OCI-LY3 (cell line): Measurements from ENCODE around the gene CMTM2.
"Not testable (repeated sequence)": the region's sequence is repeated elsewhere in the genome, so short reads cannot be mapped to it uniquely, and the experiment has no call there.

Source experiments
- H2AFZ ChIP-seq: fragments of 200-600, 300-600 bp; shearing (Covaris generic); 2 replicates; pipeline ENCODE4 v1.6.0; 2014; ENCODE audit warnings: antibody characterized with exemption, low read depth, low read length
- H3K27ac ChIP-seq: fragments of 200-600, 300-600 bp; sonication (generic); 2 replicates; pipeline ENCODE4 v1.5.1; 2014; ENCODE audit warnings: mild to moderate bottlenecking, low read length, moderate library complexity, mixed read lengths
- H3K27me3 ChIP-seq: fragments of 200-600, 300-600 bp; sonication (generic); 2 replicates; pipeline ENCODE4 v1.6.1; 2014; ENCODE audit warnings: low read depth, low read length, mixed read lengths
- H3K36me3 ChIP-seq: fragments of 200-600, 300-600 bp; sonication (generic); replicated peaks from 2 replicates; pipeline ENCODE3; 2014; ENCODE audit warnings: low read depth, low read length, mixed read lengths
- H3K4me1 ChIP-seq: fragments of 300-600, 200-600 bp; sonication (generic); 2 replicates; pipeline ENCODE4 v1.6.1; 2014; ENCODE audit warnings: low read length, mixed read lengths
- H3K4me2 ChIP-seq: fragments of 200-600, 300-600 bp; sonication (generic); 2 replicates; pipeline ENCODE4 v1.6.1; 2014; ENCODE audit warnings: low read length, mixed read lengths
- H3K4me3 ChIP-seq: fragments of 300-600, 200-600 bp; sonication (generic); 2 replicates; pipeline ENCODE4 v1.5.1; 2014; ENCODE audit warnings: antibody characterized with exemption, mild to moderate bottlenecking, low read length, moderate library complexity
- H3K79me2 ChIP-seq: fragments of 300-600, 200-600 bp; shearing (Covaris generic); 2 replicates; pipeline ENCODE4 v1.6.1; 2014; ENCODE audit warnings: mild to moderate bottlenecking, low read length, mixed read lengths
- H3K9ac ChIP-seq: fragments of 300-600, 200-600 bp; shearing (Covaris generic); 2 replicates; pipeline ENCODE4 v1.6.0; 2014; ENCODE audit warnings: mild to moderate bottlenecking, low read length, moderate library complexity
- H3K9me3 ChIP-seq: fragments of 200-600, 300-600 bp; shearing (Covaris generic); 2 replicates; pipeline ENCODE4 v1.6.1; 2014; ENCODE audit warnings: low read length, mixed read lengths; ENCODE audit not compliant: insufficient read depth
- H4K20me1 ChIP-seq: fragments of 200-600, 300-600 bp; sonication (generic); 2 replicates; pipeline ENCODE4 v1.6.1; 2016; ENCODE audit warnings: low read length, mixed read lengths; ENCODE audit not compliant: insufficient read depth
- EZH2phosphoT487 ChIP-seq: fragments of 200-600 bp; shearing (Covaris generic); IDR thresholded peaks from 2 replicates; pipeline ENCODE4 v1.6.1; 2018; ENCODE audit warnings: antibody characterized with exemption, mixed run types, low read depth
- TF ChIP-seq, protein P1 (sequence below): fragments of 200-600, 300-600 bp; sonication (generic); IDR thresholded peaks from 2 replicates; pipeline ENCODE4 v1.5.1; 2014; ENCODE audit warnings: antibody characterized with exemption, low read length, low read depth

The CMTM2 gene

GRCh38 chr16:66592814-66593213 lies 13.6 kb downstream of the CMTM2 start:
- Histone ChIP-seq H3K79me2 (no peaks in the 10 kb centered on the region), H2AFZ (no peak overlapping the region), H3K9me3 (peaks cover 4% of the 10 kb centered on the region; the same call in 1 of the 2 replicates), H3K9ac (no peak overlapping the region), H3K36me3 (no peaks in the 10 kb centered on the region), H3K27ac (no peak overlapping the region), H3K27me3 (peaks cover 16% of the 10 kb centered on the region), H3K4me2 (no peak overlapping the region), H3K4me1 (peaks cover 55% of the 10 kb centered on the region), H3K4me3 (no peak overlapping the region), H4K20me1 (no peaks in the 10 kb centered on the region)
- no peak for TF ChIP-seq EZH2phosphoT487
- TF ChIP-seq, protein P1, sequence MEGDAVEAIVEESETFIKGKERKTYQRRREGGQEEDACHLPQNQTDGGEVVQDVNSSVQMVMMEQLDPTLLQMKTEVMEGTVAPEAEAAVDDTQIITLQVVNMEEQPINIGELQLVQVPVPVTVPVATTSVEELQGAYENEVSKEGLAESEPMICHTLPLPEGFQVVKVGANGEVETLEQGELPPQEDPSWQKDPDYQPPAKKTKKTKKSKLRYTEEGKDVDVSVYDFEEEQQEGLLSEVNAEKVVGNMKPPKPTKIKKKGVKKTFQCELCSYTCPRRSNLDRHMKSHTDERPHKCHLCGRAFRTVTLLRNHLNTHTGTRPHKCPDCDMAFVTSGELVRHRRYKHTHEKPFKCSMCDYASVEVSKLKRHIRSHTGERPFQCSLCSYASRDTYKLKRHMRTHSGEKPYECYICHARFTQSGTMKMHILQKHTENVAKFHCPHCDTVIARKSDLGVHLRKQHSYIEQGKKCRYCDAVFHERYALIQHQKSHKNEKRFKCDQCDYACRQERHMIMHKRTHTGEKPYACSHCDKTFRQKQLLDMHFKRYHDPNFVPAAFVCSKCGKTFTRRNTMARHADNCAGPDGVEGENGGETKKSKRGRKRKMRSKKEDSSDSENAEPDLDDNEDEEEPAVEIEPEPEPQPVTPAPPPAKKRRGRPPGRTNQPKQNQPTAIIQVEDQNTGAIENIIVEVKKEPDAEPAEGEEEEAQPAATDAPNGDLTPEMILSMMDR, result no peak

- no peaks in the 10 kb centered on the region for H4K20me1 ChIP-seq
- H3K4me1 ChIP-seq, result peaks cover 56% of the 10 kb centered on the region
- H3K27ac ChIP-seq, result peak overlapping the region; percentile 42; the same call in 1 of the 2 replicates
- H3K9ac ChIP-seq, result no peak overlapping the region; the same call in 1 of the 2 replicates
- H3K4me2 ChIP-seq, result peak overlapping the region; percentile 92
- peaks cover 4% of the 10 kb centered on the region; the same call in 1 of the 2 replicates for H3K9me3 ChIP-seq
- peak overlapping the region; percentile 68 for H3K4me3 ChIP-seq
- no peaks in the 10 kb centered on the region for H3K79me2 ChIP-seq
- H3K27me3 ChIP-seq, result peaks cover 26% of the 10 kb centered on the region
- no peaks in the 10 kb centered on the region for H3K36me3 ChIP-seq
- TF ChIP-seq EZH2phosphoT487, result no peak
- TF ChIP-seq, protein P1, result no peak
- H2AFZ ChIP-seq, result no peak overlapping the region
These were observed 15.5 kb downstream of the CMTM2 start for GRCh38 chr16:66594739-66595138.

GRCh38 chr16:66596559-66596958 lies 17.3 kb downstream of the CMTM2 start:
- peak overlapping the region; percentile 73 for H3K4me2 ChIP-seq
- H4K20me1 ChIP-seq, result not testable (repeated sequence)

DNA sequence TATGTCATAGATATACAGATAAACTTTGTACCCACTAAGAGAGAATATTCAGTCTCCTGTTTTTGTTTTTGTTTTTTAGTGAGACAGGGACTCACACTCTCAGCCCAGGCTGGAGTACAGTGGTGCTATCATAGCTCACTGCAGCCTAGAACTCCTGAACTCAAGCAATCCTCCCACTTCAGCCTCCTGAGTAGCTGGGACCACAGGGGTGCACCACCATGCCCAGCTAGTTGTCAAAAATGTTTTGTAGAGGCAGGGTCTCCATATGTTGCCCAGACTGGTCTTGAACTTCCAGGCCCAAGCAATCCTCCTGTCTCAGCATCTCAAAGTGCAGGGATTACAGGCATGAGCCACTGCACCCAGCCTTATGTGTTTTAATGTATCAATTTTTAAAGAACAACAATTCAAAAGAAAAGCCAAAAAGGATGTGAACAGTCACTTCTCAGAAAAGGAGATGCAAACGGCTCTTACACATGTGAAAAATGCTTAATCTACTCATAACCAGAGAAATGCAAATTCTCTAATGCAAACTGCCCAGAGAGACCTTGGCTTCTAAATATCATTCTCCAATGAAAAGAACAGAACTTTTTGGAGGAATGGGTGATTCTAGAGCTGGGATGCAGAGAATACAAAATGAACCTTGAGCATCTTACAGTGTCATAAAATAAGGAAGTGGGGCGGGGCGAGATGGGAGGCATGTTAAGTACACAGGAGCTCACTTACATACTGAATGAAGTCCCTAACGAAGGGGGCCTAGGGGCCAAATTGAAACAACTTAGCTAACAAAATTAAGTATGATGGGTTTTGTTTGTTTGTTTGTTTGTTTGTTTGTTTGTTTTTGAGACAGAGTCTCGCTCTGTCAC lies 18.0 kb downstream of the CMTM2 start:
- Histone ChIP-seq H3K9ac (no peak overlapping the region), H3K27me3 (peaks cover 26% of the 10 kb centered on the region), H3K4me2 (peak overlapping the region; percentile 73), H3K27ac (peak overlapping the region; percentile 63), H4K20me1 (no peaks in the 10 kb centered on the region), H3K9me3 (peaks cover 16% of the 10 kb centered on the region), H2AFZ (no peak overlapping the region), H3K4me1 (peaks cover 48% of the 10 kb centered on the region), H3K79me2 (no peaks in the 10 kb centered on the region), H3K36me3 (no peaks in the 10 kb centered on the region), H3K4me3 (peak overlapping the region; percentile 21)
- TF ChIP-seq, protein P1, result no peak
- TF ChIP-seq EZH2phosphoT487, result no peak

More at GRCh38 chr16:66596559-66596958, 17.3 kb downstream of the CMTM2 start:
- H3K4me1 ChIP-seq, result peaks cover 48% of the 10 kb centered on the region
- H3K4me3 ChIP-seq, H3K79me2 ChIP-seq, H2AFZ ChIP-seq, H3K9ac ChIP-seq, H3K36me3 ChIP-seq, H3K27ac ChIP-seq: not testable (repeated sequence)
- peaks cover 26% of the 10 kb centered on the region for H3K27me3 ChIP-seq
- H3K9me3 ChIP-seq, result peaks cover 15% of the 10 kb centered on the region
